ENCODE results near the gene IGFBP2. TPM values are rescaled to one million over a fixed set of nuclear protein-coding genes. Genes with fewer than 3 reads are reported as not detected.

The IGFBP2 gene
- total and polyA plus RNA-seq, 2 of the 4 experiments (the other 2 are of a cell fraction) = 33.5 to 236 TPM

DNA sequence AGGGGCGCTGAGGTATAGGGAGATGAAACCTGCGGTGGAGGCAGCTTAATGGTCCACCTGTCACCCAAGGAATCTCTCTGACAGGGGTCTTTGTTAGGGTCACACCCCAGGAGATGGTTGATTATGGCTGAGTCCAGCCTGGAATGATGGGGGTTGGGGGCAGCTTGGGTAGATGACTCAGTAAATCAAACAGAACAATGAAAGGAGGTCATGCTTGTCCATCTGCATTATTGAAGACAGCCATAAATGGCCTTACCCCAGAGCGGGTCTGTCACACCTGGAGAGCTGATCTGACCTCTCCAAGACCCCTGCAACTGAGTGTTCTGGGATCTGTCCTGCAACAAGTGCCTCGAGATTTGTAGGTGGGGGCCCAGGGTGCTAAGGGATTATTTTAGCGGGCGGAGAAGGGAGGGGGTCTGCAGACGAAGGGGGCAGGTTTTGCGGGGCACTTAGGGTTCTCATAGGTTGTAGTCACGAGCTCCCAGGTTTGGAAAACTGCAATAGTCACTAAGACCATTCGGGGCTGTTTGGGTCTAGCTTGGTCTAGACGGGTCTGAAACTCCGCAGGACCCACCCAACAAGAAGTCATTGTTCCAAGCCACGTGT, 771 bp upstream of the IGFBP2 start:
- no peaks in the 10 kb centered on the region for H3K9me3 ChIP-seq (ENCODE audit: control insufficient read depth, insufficient read depth, low read length)
- H3K27me3 ChIP-seq (ENCODE audit: control insufficient read depth, insufficient read depth, low read length) = peaks cover 37% of the 10 kb centered on the region
- no peak overlapping the region for H2AK5ac ChIP-seq (ENCODE audit: low read depth, low read length)
- no peak overlapping the region for H3K56ac ChIP-seq (ENCODE audit: extremely low read depth, insufficient read depth, low read length)
- H2BK15ac ChIP-seq (ENCODE audit: low read depth, low read length) = no peak overlapping the region
- CTCF ChIA-PET = interaction anchor here (0.6 kb wide), 1 partner anchor 11 kb away, joined by 3 read pairs; no protein-coding TSS in a partner anchor
- no peak overlapping the region for H3K4ac ChIP-seq (ENCODE audit: low read depth, low read length)
- no peak overlapping the region for H3K14ac ChIP-seq (replicated peaks; ENCODE audit: low read depth, low read length)
- H3K4me1 ChIP-seq (ENCODE audit: control insufficient read depth, insufficient read depth, low read length) = peaks cover 4% of the 10 kb centered on the region; the same call in 1 of the 2 replicates
- no TSS peak for BruUV-seq (replicated peaks)
- DNase-seq (no peak), ATAC-seq (ENCODE audit: low read depth) (no peak)
- H3K18ac ChIP-seq (ENCODE audit: low read depth, low read length) = no peak overlapping the region
- H3K79me1 ChIP-seq (ENCODE audit: low read depth in 1 of 2, low read length in 2 of 2) = no peaks in the 10 kb centered on the region
- H4K20me1 ChIP-seq (ENCODE audit: insufficient read depth, low read length) = no peaks in the 10 kb centered on the region
- intact Hi-C loops (cut with micrococcal nuclease) = no loop called here
- in situ Hi-C loops (cut with MboI; ENCODE audit: low sequenced_read_pairs) = no loop called here
- no peak overlapping the region for H3K9ac ChIP-seq (ENCODE audit: low read depth, low read length)
- H3K4me3 ChIP-seq (ENCODE audit: insufficient read depth, low read depth, low read length) = no peak overlapping the region
- H2BK5ac ChIP-seq (ENCODE audit: low read depth, low read length, poor library complexity, severe bottlenecking) = no peak overlapping the region
- H3K36me3 ChIP-seq (ENCODE audit: control insufficient read depth, insufficient read depth, low read length) = no peaks in the 10 kb centered on the region
- H4K5ac ChIP-seq (ENCODE audit: low read depth, low read length) = no peak overlapping the region
- H4K8ac ChIP-seq (ENCODE audit: low read depth in 2 of 2, low read length in 2 of 2) = no peak overlapping the region
- TF ChIP-seq CHD1 (IDR thresholded peaks at IDR 0.05; ENCODE audit: low read depth, low read length) (no peak), CEBPB (IDR thresholded peaks at IDR 0.05; ENCODE audit: low read depth, low read length) (no peak), MAFK (IDR thresholded peaks at IDR 0.05; ENCODE audit: low read depth, low read length) (no peak), MXI1 (IDR thresholded peaks at IDR 0.05; ENCODE audit: borderline replicate concordance, low read depth, low read length) (no peak), RFX5 (IDR thresholded peaks at IDR 0.05; ENCODE audit: low read depth, low read length) (no peak), NFE2L2 (IDR thresholded peaks at IDR 0.05; ENCODE audit: low read depth, low read length) (no peak), POLR2A (IDR thresholded peaks at IDR 0.05; ENCODE audit: low read depth, low read length) (no peak), RCOR1 (IDR thresholded peaks at IDR 0.05; ENCODE audit: insufficient replicate concordance, low read length) (no peak), SMC3 (IDR thresholded peaks at IDR 0.05; ENCODE audit: low read depth, low read length) (no peak), RAD21 (IDR thresholded peaks at IDR 0.05; ENCODE audit: low read length) (no peak), FOS (IDR thresholded peaks at IDR 0.05; ENCODE audit: low read depth, low read length) (no peak)
- peak overlapping the region; percentile 89 for H2AFZ ChIP-seq (replicated peaks; ENCODE audit: low read length, poor library complexity)
- POLR2A ChIA-PET (ENCODE audit: unreplicated experiment) = no interaction called here
- 16% methylated on average over 5 of the region's 13 CpGs; no CpG with 5 or more reads in 1 of the 2 experiments for WGBS, 2 experiments (ENCODE audit: extremely low coverage in 2 of 2, insufficient read length in 1 of 2)
- H3K4me2 ChIP-seq (ENCODE audit: low read depth, low read length) = peak overlapping the region; percentile 72
- H2AK9ac ChIP-seq (replicated peaks; ENCODE audit: low read depth, low read length, poor library complexity) = no peak overlapping the region
- no peak overlapping the region for H2BK120ac ChIP-seq (ENCODE audit: low read depth, low read length)
- H3K9me1 ChIP-seq (ENCODE audit: insufficient read depth, low read length) = no peaks in the 10 kb centered on the region
- dilution Hi-C loops (cut with HindIII; ENCODE audit: low sequenced_read_pairs, unreplicated experiment) = no loop called here
- H3K27ac ChIP-seq (ENCODE audit: insufficient read depth, low read length) = no peak overlapping the region
- 0 out of 2 replicates have a peak overlapping the region, but pooled peaks have one; percentile 66 for H3K23ac ChIP-seq (ENCODE audit: low read depth, low read length)
- H4K91ac ChIP-seq (ENCODE audit: insufficient read depth, low read depth, low read length) = no peak overlapping the region
- no peak overlapping the region for H2BK20ac ChIP-seq (ENCODE audit: low read depth, low read length)
